CD4-positive, alpha-beta T cell treated with Interleukin-1 beta for 1 hour (primary cell): ENCODE measurements around the gene PI4K2A.
"Not testable (repeated sequence)": the region's sequence is repeated elsewhere in the genome, so short reads cannot be mapped to it uniquely, and the experiment has no call there.

Source experiments
- DNase-seq, 2 donors: peaks; one replicate each; pipeline ENCODE4 v3.0.0-alpha.2; 2020 to 2022

The PI4K2A gene

GRCh38 chr10:97675222-97675621 is 34.8 kb downstream of the PI4K2A start:
- DNase-seq: no peak

GRCh38 chr10:97676770-97677581 is 36.5 kb downstream of the PI4K2A start:
- DNase-seq: peak; percentile 61 to 63

- DNase-seq: no peak
These were observed 39.1 kb downstream of the PI4K2A start for GRCh38 chr10:97679594-97679993.

GRCh38 chr10:97682042-97682441 is 41.6 kb downstream of the PI4K2A start:
- DNase-seq: no peak

- no peak for DNase-seq
These were observed 43.3 kb downstream of the PI4K2A start for GRCh38 chr10:97683556-97684367.

DNA sequence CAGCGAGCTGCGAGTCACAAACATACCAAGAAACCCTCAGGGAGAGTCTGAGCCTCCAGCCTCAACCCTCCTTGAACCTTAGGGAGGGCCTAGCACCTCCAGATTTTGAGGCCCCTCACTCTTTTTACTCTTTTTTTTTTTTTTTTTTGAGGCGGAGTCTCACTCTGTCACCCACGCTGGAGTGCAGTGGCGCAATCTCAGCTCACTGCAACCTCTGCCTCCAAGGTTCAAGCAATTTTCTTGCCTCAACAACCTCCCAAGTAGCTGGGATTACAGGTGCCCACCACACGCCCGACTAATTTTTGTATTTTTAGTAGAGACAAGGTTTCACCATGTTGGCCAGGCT is 43.9 kb downstream of the PI4K2A start:
- DNase-seq: not testable (repeated sequence)

GRCh38 chr10:97684866-97685394 is 44.5 kb downstream of the PI4K2A start:
- DNase-seq: no peak

DNA sequence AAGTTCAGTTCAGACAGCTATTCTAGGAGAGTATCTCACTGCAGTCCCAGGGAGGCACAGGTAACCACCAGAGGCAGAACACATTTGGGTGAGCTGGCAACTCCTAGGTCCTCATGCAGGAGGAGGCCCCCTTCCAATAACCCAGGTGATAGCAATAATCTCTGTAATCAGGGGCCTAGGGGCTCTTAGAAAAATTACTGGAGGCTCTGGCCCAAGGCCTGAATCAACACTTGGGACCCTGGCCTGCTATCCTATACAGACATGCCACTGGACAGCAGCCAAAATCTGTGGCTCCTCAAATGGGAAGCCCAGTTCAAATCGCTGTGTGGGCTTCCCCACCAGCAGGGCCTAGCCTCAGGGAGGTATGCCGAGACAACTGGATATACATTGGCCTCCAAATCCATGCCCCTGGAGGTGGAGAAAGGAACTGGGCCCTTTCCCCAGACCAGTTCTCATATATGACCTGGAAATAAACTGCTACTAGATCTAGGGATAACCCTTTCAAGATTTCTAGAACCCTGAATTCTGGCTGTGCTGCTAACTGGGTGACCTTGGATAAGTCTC is 45.0 kb downstream of the PI4K2A start:
- no peak for DNase-seq

GRCh38 chr10:97686301-97686961 is 46.0 kb downstream of the PI4K2A start:
- peak in 1 of 2 donors; percentile 29 for DNase-seq

DNA sequence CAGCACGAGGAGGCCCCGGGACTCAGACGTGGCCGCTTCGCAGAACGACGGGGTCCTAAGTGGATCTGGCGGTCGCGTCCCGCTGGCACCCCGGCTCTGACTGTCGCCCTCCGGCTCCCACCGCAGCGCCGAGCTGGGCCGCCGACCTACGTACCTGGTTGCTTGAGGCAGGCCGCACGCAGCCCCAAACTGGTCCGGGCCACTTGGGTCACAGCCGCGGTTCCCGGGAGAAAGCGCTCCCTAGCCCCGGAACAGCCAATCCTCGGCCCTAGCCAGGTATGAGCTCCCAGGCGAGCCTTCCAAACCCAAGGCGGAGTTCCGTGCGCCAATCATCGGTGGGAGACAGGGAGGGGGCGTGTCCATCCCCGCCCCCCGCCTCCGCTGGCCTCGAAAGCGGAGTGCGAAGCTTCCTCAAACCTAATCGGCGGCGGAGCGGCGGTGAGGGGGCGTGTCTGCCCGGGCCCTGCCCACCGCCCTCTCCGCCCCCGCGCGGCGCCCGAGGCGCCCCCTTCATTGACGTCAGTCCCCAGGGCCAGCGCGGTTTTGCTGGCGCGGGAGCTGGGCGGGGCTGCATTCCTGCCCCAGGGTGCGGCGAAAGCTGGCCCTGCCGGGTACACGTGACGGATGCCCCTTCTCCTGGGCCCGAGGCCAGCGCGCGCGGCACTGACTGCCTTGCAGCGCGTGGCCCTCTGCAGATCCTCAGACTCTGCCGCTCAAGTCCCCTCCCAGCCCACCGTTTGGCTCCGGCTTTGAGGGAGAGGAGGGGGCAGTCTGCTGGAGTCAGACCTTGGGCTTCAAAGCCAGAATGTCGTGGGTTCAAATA is 46.7 kb downstream of the PI4K2A start, which contains the start of gene AVPI1:
TSS of gene AVPI1 (minus strand) at position 280 of the 823 bp plus-strand sequence. CDS start 7,336 bp downstream, outside the sequence.
- peak; percentile 96 to 97 for DNase-seq

- no peak for DNase-seq
These were observed 47.6 kb downstream of the PI4K2A start for GRCh38 chr10:97687785-97688781.

- DNase-seq: peak in 1 of 2 donors; percentile 69
These were observed 49.1 kb downstream of the PI4K2A start for GRCh38 chr10:97689559-97690020.

DNA sequence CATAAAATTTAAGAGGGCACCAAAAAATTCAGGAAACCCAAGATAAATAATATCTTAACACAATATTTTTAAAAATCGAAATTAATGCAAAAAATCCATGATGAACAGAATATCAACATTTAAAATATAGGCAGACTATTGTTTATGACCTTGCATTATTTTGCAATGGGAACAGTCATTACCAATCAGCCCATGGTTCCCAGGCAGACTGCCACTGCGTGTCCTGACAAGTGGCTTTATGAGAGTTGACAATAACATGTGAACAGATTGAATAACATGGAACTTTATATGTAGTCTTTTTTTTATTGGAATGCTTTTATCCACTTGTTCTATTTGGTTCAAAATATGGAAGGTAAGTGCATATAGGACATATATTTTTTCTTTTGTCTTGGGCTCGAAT is 49.7 kb downstream of the PI4K2A start:
- DNase-seq: no peak

DNA sequence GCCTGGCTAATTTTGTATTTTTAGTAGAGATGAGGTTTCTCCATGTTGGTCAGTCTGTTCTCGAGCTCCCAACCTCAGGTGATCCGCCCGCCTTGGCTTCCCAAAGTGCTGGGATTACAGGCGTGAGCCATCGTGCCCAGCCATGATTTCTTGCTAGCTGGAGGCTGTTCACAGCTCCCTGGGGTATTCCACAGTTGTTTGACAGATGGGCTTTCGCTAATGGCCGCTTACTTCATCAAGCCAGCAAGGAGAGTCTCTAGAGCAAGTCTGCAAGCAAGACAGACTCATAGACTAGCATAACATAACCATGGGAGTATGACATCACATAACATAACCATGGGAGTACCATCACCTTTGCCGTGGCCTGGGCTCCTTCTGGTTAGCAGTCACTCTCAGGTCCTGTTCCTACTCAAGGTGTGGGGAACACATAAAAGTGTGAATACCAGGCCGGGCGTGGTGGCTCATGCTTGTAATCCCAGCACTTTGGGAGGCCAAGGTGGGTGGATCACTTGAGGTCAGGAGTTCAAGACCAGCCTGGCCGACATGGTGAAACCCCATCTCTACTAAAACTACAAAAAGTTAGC is 57.7 kb downstream of the PI4K2A start:
- DNase-seq: not testable (repeated sequence)

- DNase-seq: peak; percentile 49 to 68
These were observed 61.1 kb downstream of the PI4K2A start for GRCh38 chr10:97701438-97702069.

DNA sequence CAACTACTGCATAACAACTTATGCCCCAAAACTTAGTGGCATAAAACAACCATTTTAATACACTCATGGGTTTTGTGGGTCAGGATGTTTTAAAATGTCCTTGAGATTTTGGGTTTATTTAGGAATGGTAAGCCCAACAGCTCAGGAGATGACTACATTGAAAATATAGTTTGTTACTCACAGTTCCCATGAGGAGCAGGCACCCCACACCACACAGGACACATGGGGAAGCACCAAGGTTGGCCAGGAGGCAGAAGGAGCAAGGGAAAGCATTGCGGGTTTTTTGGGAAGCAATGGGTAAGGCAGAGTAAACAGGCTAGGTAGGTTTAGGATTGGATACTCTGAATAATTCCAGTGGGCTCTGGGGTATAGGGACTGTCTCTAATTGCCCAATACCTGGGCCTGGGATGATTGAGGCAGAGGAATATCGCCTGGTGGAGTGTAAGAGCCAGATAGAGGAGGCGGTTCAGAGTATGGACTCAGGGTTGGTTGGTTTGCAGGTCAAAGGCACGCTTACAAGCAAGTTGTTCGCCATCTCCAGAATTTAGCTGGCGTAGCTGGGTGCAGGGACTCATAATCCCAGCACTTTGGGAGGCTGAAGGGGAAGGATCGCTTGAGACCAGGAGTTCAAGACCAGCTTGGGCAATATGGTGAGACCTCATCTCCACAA is 63.1 kb downstream of the PI4K2A start:
- DNase-seq: no peak

DNA sequence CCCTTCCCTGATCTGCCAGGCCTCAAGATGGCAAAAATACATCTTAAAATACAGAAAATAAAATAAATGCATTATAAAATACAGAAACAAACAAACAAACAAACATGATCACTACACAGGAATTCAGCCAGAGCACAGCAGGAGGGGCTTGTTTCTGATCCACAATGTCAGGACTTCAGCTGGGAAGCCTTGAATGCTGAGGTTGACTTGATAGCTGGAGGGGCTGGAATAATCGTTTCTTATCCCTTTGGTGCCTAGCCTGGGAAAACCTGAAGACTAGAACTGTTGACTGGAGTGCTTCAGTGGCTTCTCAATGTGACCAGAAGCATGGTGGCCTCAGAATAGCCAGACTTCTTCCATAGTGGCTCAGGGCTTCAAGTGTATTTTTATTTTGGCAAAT is 63.9 kb downstream of the PI4K2A start:
- no peak for DNase-seq

DNA sequence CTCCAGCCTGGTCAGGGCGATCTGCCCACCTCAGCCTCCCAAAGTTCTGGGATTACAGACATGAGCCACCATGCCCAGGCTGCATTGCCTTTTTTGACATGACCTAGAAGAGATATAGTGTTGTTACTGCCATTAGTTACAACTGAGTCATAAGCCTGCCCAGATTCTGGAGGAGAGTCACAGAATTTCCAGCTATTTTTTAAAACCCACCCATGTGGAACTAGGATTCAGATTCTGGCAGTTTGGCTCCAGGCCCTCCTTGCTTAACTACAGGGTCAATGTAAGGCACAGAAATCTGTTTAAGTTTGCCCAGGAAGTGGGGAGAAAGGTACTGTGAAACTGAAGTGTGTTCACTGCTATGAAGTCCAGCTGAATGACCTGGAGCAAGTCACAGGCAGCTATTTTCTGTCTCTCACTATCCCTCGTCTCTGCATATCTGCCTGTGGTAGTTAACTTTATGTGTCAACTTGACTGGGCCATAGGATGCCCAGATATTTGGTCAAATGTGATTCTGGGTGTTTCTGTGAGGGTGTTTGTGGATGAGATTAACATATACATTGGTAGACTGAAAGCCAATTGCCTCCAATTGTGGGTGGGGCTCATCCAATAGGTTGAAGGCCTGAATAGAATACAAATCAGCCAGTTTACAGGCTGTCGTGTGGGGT is 64.7 kb downstream of the PI4K2A start:
- DNase-seq: no peak
